HCT116 (cell line): Measurements from ENCODE around the gene OVOL3. TPM values are rescaled to one million over a fixed set of nuclear protein-coding genes. Genes with fewer than 3 reads are reported as not detected.

Source experiments
- ATAC-seq: fragments of 200-7000 bp; cut with Tn5 transposase; 2 replicates; pipeline ENCODE4 v1.9.1; 2020; ENCODE audit warnings: mild to moderate bottlenecking, moderate library complexity
- BruUV-seq: library from RNA; stranded (reverse); fragments of 400-500 nt; replicated peaks from 2 replicates; lab custom pipeline; 2021; lab: Mats Ljungman, UMichigan
- CTCF ChIA-PET: fragments of 300-600 bp; sonication (Branson Sonifier 250); formaldehyde crosslinking; loops from one replicate; lab custom pipeline; 2021; ENCODE audit warnings: antibody characterized with exemption; lab: Charles Lee
- POLR2A ChIA-PET: fragments of 300-600, 350-600 bp; sonication (Branson Sonifier 250); formaldehyde crosslinking; loops from one replicate; lab custom pipeline; 2021; ENCODE audit warnings: antibody characterized with exemption; lab: Charles Lee
- RAD21 ChIA-PET, 2 experiments: fragments of 300-600 bp; sonication (Branson Sonifier 250); formaldehyde crosslinking; loops; one replicate each; lab custom pipeline; 2023; ENCODE audit warnings: low total read pairs in 2 of 2; ENCODE audit not compliant: uncharacterized antibody in 2 of 2, unreplicated experiment in 2 of 2, low non-redundant PET in 1 of 2; lab: Charles Lee
- DNase-seq: peaks from one replicate; pipeline ENCODE4 v3.0.0-alpha.2; 2010; ENCODE audit warnings: low read depth, low spot score
- H2AFZ ChIP-seq: fragments of 200-600 bp; shearing (Covaris generic), sonication (generic); 2 replicates; pipeline ENCODE4 v1.6.1; 2017; ENCODE audit warnings: low read depth, mixed run types, mixed read lengths, antibody characterized with exemption, low read length; ENCODE audit not compliant: poor library complexity, severe bottlenecking
- H3K27ac ChIP-seq: 2 replicates; pipeline ENCODE4 v1.5.1; 2012; ENCODE audit warnings: low read depth, low read length
- H3K27me3 ChIP-seq: fragments of 200-600 bp; sonication (generic); 2 replicates; pipeline ENCODE4 v1.6.1; 2016; ENCODE audit warnings: mixed run types, low read length, mixed read lengths; ENCODE audit not compliant: insufficient read depth
- H3K36me3 ChIP-seq, 2 experiments: fragments of 200-500 bp in 1 of 2; fragments of 200-600 bp in 1 of 2; sonication (Bioruptor generic) in 1 of 2; sonication (generic) in 1 of 2; 2 replicates each; pipeline versions ENCODE4 v1.5.1 to v1.6.1; 2014 to 2016; ENCODE audit warnings: low read length in 2 of 2, inconsistent platforms in 1 of 2, mixed read lengths in 1 of 2, mixed run types in 1 of 2; ENCODE audit not compliant: insufficient read depth in 2 of 2, control insufficient read depth in 1 of 2
- H3K4me1 ChIP-seq, 2 experiments: fragments of 200-600 bp in 1 of 2; sonication (generic) in 1 of 2; 2 replicates each; pipeline versions ENCODE4 v1.5.1 to v1.6.1; 2012 to 2017; ENCODE audit warnings: low read length in 2 of 2, inconsistent platforms in 1 of 2, mild to moderate bottlenecking in 1 of 2, mixed read lengths in 1 of 2, mixed run types in 1 of 2, moderate library complexity in 1 of 2; ENCODE audit not compliant: insufficient read depth in 2 of 2, control insufficient read depth in 1 of 2
- H3K4me2 ChIP-seq: fragments of 200-600 bp; sonication (generic); 2 replicates; pipeline ENCODE4 v1.6.1; 2017; ENCODE audit warnings: mixed run types, low read length, mixed read lengths
- H3K4me3 ChIP-seq, 2 experiments: fragments of 200-600 bp in 1 of 2; sonication (generic) in 1 of 2; replicated peaks in 1 of 2; 2 replicates each; pipeline ENCODE4 v1.5.1; 2011 to 2016; ENCODE audit warnings: low read length in 2 of 2, control low read depth in 1 of 2, low read depth in 1 of 2, mild to moderate bottlenecking in 1 of 2, mixed read lengths in 1 of 2, mixed run types in 1 of 2
- H3K79me2 ChIP-seq: fragments of 200-600 bp; sonication (generic); 2 replicates; pipeline ENCODE4 v1.6.1; 2017; ENCODE audit warnings: mild to moderate bottlenecking, mixed run types, low read length, moderate library complexity, mixed read lengths; ENCODE audit not compliant: insufficient read depth
- H3K9ac ChIP-seq: fragments of 200-600 bp; sonication (generic); 2 replicates; pipeline ENCODE4 v1.6.1; 2016; ENCODE audit warnings: low read length, mixed read lengths
- H3K9me2 ChIP-seq: fragments of 200-600 bp; sonication (generic), shearing (Covaris generic); 2 replicates; pipeline ENCODE4 v1.6.1; 2017; ENCODE audit warnings: mixed run types, mild to moderate bottlenecking, moderate library complexity; ENCODE audit not compliant: insufficient read depth
- H3K9me3 ChIP-seq, 2 experiments: fragments of 200-500 bp in 1 of 2; fragments of 200-600 bp in 1 of 2; sonication (Bioruptor generic) in 1 of 2; sonication (generic) in 1 of 2; 2 replicates each; pipeline ENCODE4 v1.6.1; 2014 to 2017; ENCODE audit warnings: low read length in 2 of 2, mixed read lengths in 2 of 2, inconsistent platforms in 1 of 2, low read depth in 1 of 2, mild to moderate bottlenecking in 1 of 2, mixed run types in 1 of 2, moderate library complexity in 1 of 2; ENCODE audit not compliant: control insufficient read depth in 1 of 2, insufficient read depth in 1 of 2
- H4K20me1 ChIP-seq: fragments of 200-600 bp; sonication (generic), shearing (Covaris generic); 2 replicates; pipeline ENCODE4 v1.6.1; 2017; ENCODE audit warnings: mixed run types, mild to moderate bottlenecking, moderate library complexity; ENCODE audit not compliant: insufficient read depth
- CBX3 ChIP-seq: IDR thresholded peaks from 2 replicates; pipeline ENCODE4 v1.6.1; 2012; ENCODE audit warnings: low read depth
- EGR1 ChIP-seq: IDR thresholded peaks from 2 replicates; pipeline ENCODE4 v1.6.1; 2012; ENCODE audit warnings: low read depth
- ELF1 ChIP-seq: IDR thresholded peaks from 2 replicates; pipeline ENCODE4 v1.6.1; 2012; ENCODE audit warnings: low read depth, borderline replicate concordance
- EZH2 ChIP-seq: fragments of 200-600 bp; sonication (generic); IDR thresholded peaks from 2 replicates; pipeline ENCODE4 v1.6.1; 2017; ENCODE audit warnings: antibody characterized with exemption, mixed run types
- EZH2phosphoT487 ChIP-seq: fragments of 200-600 bp; IDR thresholded peaks from 2 replicates; pipeline ENCODE4 v1.6.1; 2018; ENCODE audit warnings: antibody characterized with exemption, borderline replicate concordance
- FOSL1 ChIP-seq: IDR thresholded peaks from 2 replicates; pipeline ENCODE4 v1.6.1; 2012; ENCODE audit warnings: low read depth
- MAX ChIP-seq: IDR thresholded peaks from 2 replicates; pipeline ENCODE4 v1.6.1; 2012
- POLR2A ChIP-seq: IDR thresholded peaks from 2 replicates; pipeline ENCODE4 v1.7.0; 2011; ENCODE audit warnings: borderline replicate concordance; ENCODE audit not compliant: insufficient read depth, insufficient read length; ENCODE audit errors: extremely low read depth
- POLR2AphosphoS5 ChIP-seq: IDR thresholded peaks from 2 replicates; pipeline ENCODE4 v1.6.1; 2011; ENCODE audit warnings: mild to moderate bottlenecking, low read depth, low read length, moderate library complexity
- RAD21 ChIP-seq: IDR thresholded peaks from 2 replicates; pipeline ENCODE4 v1.6.1; 2012; ENCODE audit warnings: low read depth, mild to moderate bottlenecking
- SP1 ChIP-seq: IDR thresholded peaks from 2 replicates; pipeline ENCODE4 v1.6.1; 2012; ENCODE audit warnings: low read depth
- SRF ChIP-seq: IDR thresholded peaks from 2 replicates; pipeline ENCODE4 v1.6.1; 2012; ENCODE audit warnings: low read depth
- YY1 ChIP-seq: IDR thresholded peaks from 2 replicates; pipeline ENCODE4 v1.6.1; 2011; ENCODE audit warnings: low read length, low read depth, moderate library complexity, mild to moderate bottlenecking; ENCODE audit not compliant: insufficient replicate concordance; ENCODE audit errors: extremely low read depth
- ZFX ChIP-seq: fragments of 450-650 bp; IDR thresholded peaks from 2 replicates; pipeline ENCODE4 v1.6.1; 2017
- ZNF274 ChIP-seq: fragments of 200-500 bp; sonication (Bioruptor generic); IDR thresholded peaks from 2 replicates; pipeline ENCODE4 v1.6.1; 2014; ENCODE audit warnings: mild to moderate bottlenecking, low read depth, low read length, inconsistent platforms
- intact Hi-C: fragments of 100-400 bp; cut with micrococcal nuclease; formaldehyde crosslinking; loops from 2 replicates; pipeline ENCODE4 v1.10.0; 2022
- total RNA-seq: library from RNA; stranded (reverse); gene quantifications from one replicate; pipeline ENCODE4 v1.2.1, GENCODE V29; 2021; ENCODE audit not compliant: unreplicated experiment
- TF ChIP-seq, protein P1 (sequence below), 3 experiments: fragments of 200-600 bp in 1 of 3; sonication (generic) in 1 of 3; IDR thresholded peaks in 2 of 3; conservative IDR thresholded peaks in 1 of 3; 2 replicates each; pipeline ENCODE4 v1.5.1; 2012 to 2017; ENCODE audit warnings: low read depth in 2 of 3, low read length in 2 of 3, antibody characterized with exemption in 1 of 3, borderline replicate concordance in 1 of 3, control low read depth in 1 of 3, mild to moderate bottlenecking in 1 of 3, mixed read lengths in 1 of 3, mixed run types in 1 of 3, moderate library complexity in 1 of 3; ENCODE audit not compliant: insufficient read depth in 1 of 3
- TF ChIP-seq, protein P2 (sequence below): IDR thresholded peaks from 2 replicates; pipeline ENCODE4 v1.6.1; 2011; ENCODE audit warnings: mild to moderate bottlenecking, low read length, moderate library complexity; ENCODE audit not compliant: insufficient replicate concordance; ENCODE audit errors: extremely low read depth
- TF ChIP-seq, protein P3 (sequence below): IDR thresholded peaks from 2 replicates; pipeline ENCODE4 v1.6.1; 2012

The OVOL3 gene
- total RNA-seq, 1 experiment from 2014 or later = not detected

DNA sequence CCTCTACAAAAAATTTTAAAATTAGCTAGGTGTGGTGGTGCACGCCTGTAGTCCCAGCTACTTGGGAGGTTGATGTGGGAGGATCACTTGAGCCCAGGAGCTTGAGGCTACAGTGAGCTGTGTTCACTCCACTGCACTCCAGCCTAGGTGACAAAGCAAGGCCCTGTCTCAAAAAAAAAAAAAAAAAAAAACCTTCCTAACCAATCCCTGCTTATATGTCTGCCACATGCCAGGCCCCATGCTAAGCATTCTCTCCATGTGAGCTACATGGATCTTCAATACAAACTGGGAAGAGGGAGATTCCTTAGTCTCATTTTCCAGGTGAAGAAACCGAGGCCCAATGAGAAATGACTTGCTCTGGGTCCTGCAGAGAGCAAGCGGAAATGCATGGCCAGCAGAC is 2.3 kb upstream of the OVOL3 start:
- Histone ChIP-seq H3K27ac (no peak overlapping the region), H3K4me1 (peaks cover 0 to 14% of the 10 kb centered on the region in 2 experiments; a peak in 2 of 4 replicates), H2AFZ (no peak overlapping the region), H3K9me3 (no peaks in the 10 kb centered on the region), H3K9me2 (no peaks in the 10 kb centered on the region), H3K27me3 (no peaks in the 10 kb centered on the region), H4K20me1 (no peaks in the 10 kb centered on the region), H3K4me3 (no peak overlapping the region), H3K79me2 (peaks cover 11% of the 10 kb centered on the region), H3K4me2 (no peak overlapping the region), H3K9ac (no peak overlapping the region), H3K36me3 (peaks cover 14 to 24% of the 10 kb centered on the region in 2 experiments; a peak in 3 of 4 replicates)
- no TSS peak for BruUV-seq
- ChIA-PET RAD21 (no interaction called here), POLR2A (no interaction called here), CTCF (no interaction called here)
- intact Hi-C loops = no loop called here
- TF ChIP-seq SRF (no peak), YY1 (no peak), EZH2 (no peak), ELF1 (no peak), EZH2phosphoT487 (no peak), ZFX (no peak)
- TF ChIP-seq, protein P1, sequence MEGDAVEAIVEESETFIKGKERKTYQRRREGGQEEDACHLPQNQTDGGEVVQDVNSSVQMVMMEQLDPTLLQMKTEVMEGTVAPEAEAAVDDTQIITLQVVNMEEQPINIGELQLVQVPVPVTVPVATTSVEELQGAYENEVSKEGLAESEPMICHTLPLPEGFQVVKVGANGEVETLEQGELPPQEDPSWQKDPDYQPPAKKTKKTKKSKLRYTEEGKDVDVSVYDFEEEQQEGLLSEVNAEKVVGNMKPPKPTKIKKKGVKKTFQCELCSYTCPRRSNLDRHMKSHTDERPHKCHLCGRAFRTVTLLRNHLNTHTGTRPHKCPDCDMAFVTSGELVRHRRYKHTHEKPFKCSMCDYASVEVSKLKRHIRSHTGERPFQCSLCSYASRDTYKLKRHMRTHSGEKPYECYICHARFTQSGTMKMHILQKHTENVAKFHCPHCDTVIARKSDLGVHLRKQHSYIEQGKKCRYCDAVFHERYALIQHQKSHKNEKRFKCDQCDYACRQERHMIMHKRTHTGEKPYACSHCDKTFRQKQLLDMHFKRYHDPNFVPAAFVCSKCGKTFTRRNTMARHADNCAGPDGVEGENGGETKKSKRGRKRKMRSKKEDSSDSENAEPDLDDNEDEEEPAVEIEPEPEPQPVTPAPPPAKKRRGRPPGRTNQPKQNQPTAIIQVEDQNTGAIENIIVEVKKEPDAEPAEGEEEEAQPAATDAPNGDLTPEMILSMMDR (IDR thresholded peaks at IDR 0.05 in 2 of 3, conservative IDR thresholded peaks at IDR 0.05 in 1 of 3; ENCODE audit: borderline replicate concordance in 1 of 3, insufficient read depth in 1 of 3, low read depth in 2 of 3, low read length in 2 of 3) = no peak
- ATAC-seq (no peak), DNase-seq (no peak)

GRCh38 chr19:36111200-36111539 is 227 bp downstream of the OVOL3 start:
- BruUV-seq = no TSS peak
- RAD21 ChIA-PET = no interaction called here
- Histone ChIP-seq H3K4me3 (no peak overlapping the region), H3K36me3 (peaks cover 6 to 9% of the 10 kb centered on the region in 2 experiments; a peak in 3 of 4 replicates), H3K9ac (no peak overlapping the region), H4K20me1 (no peaks in the 10 kb centered on the region), H2AFZ (no peak overlapping the region), H3K27me3 (no peaks in the 10 kb centered on the region), H3K9me3 (no peaks in the 10 kb centered on the region), H3K27ac (no peak overlapping the region), H3K4me1 (peaks cover 2 to 19% of the 10 kb centered on the region in 2 experiments; a peak in 3 of 4 replicates), H3K9me2 (no peaks in the 10 kb centered on the region), H3K79me2 (peaks cover 24% of the 10 kb centered on the region), H3K4me2 (no peak overlapping the region)
- POLR2A ChIA-PET = no interaction called here
- ATAC-seq (no peak), DNase-seq (no peak)
- intact Hi-C loops = loop anchor here (10.0 kb wide), 1 partner anchor 106 kb away; the partner anchor contains the start of gene SYNE4
- CTCF ChIA-PET = no interaction called here
- TF ChIP-seq, protein P2, sequence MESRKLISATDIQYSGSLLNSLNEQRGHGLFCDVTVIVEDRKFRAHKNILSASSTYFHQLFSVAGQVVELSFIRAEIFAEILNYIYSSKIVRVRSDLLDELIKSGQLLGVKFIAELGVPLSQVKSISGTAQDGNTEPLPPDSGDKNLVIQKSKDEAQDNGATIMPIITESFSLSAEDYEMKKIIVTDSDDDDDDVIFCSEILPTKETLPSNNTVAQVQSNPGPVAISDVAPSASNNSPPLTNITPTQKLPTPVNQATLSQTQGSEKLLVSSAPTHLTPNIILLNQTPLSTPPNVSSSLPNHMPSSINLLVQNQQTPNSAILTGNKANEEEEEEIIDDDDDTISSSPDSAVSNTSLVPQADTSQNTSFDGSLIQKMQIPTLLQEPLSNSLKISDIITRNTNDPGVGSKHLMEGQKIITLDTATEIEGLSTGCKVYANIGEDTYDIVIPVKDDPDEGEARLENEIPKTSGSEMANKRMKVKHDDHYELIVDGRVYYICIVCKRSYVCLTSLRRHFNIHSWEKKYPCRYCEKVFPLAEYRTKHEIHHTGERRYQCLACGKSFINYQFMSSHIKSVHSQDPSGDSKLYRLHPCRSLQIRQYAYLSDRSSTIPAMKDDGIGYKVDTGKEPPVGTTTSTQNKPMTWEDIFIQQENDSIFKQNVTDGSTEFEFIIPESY = no peak
- no peak for TF ChIP-seq SRF
- no peak for TF ChIP-seq EGR1
- TF ChIP-seq EZH2 = no peak
- TF ChIP-seq RAD21 = no peak
- no peak for TF ChIP-seq FOSL1
- TF ChIP-seq YY1 = no peak
- TF ChIP-seq EZH2phosphoT487 = no peak
- TF ChIP-seq, protein P3, sequence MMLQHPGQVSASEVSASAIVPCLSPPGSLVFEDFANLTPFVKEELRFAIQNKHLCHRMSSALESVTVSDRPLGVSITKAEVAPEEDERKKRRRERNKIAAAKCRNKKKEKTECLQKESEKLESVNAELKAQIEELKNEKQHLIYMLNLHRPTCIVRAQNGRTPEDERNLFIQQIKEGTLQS = no peak
- TF ChIP-seq CBX3 = no peak
- TF ChIP-seq MAX = no peak
- TF ChIP-seq POLR2A = no peak
- TF ChIP-seq POLR2AphosphoS5 = no peak
- no peak for TF ChIP-seq ZFX
- TF ChIP-seq SP1 = no peak
- TF ChIP-seq ZNF274 = no peak
